Measurements from ENCODE around the gene ALG14.
"Not testable (repeated sequence)": the region's sequence is repeated elsewhere in the genome, so short reads cannot be mapped to it uniquely, and the experiment has no call there.

Gene ALG14

DNA sequence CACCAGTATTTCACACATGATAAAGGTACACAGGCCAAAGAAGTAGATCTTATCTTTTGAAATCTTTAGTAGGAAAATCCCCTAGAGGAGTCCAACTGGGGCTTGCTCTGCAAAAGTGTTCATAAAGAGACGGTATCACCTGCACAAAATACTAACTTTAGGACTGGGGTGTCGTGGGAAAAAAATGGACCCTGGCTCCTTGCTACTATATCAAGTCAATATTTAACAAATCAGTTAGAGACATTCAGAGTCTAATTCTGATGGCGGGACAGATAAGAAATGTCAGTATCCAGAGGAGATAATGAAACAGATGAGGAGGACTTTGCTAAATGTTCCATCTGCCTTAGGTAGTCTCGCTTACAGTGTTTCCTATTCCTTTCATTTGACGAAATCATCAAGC is 120.2 kb downstream of the ALG14 start:
- no peak for DNase-seq

DNA sequence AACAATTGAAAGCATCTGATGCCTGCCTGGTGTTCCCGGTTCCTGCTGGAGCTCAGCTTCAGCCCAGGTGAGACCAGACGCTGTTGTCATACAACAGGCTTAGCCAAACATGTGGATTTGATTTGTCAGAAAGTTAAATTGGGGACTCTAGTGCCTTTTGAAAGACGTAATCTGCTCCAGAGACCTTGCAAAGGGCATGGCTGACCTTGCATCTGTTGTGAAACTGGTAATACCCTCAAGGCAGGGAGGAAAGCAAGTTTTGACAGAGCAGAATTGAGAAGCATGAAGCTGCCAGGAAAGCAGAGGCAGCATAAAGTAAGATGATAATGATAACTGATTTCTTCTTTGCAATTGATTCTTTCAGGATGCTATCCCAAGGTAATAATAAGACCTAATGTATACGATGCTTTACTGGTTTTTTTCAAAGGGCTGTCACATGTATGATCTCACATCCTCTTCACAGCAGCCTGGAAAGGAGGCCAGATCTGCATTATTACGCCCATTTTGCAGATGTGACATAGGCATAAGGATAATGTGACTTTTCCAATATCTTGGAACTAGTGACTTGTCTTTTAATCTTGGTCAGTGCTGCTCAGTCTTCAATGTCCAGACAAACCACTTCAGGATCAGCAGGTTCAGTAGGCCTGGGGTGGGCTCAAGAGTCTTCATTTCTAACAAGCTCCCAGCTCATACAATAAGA is 121.1 kb downstream of the ALG14 start:
- DNase-seq = no peak

DNA sequence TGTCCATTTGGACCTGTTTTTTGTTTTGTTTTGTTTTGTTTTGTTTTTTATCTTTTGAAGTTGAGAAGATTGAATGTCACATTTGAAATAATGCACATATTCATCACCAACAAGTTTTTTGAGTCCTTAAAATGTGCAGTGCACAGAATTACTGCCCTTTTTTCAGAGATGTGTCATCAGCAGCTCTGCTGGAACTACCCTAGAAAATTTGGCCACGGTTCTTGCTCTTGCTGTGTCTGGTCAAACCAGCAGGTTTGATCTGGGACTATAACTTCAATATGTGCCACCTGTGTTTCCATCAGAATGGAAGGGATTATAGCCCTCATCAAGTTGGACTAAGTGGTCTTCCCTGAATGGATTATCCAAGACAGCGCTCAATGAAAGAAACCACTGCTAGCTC is 121.7 kb downstream of the ALG14 start:
- peak in 1 of 14 donors; percentile 26 for DNase-seq

DNA sequence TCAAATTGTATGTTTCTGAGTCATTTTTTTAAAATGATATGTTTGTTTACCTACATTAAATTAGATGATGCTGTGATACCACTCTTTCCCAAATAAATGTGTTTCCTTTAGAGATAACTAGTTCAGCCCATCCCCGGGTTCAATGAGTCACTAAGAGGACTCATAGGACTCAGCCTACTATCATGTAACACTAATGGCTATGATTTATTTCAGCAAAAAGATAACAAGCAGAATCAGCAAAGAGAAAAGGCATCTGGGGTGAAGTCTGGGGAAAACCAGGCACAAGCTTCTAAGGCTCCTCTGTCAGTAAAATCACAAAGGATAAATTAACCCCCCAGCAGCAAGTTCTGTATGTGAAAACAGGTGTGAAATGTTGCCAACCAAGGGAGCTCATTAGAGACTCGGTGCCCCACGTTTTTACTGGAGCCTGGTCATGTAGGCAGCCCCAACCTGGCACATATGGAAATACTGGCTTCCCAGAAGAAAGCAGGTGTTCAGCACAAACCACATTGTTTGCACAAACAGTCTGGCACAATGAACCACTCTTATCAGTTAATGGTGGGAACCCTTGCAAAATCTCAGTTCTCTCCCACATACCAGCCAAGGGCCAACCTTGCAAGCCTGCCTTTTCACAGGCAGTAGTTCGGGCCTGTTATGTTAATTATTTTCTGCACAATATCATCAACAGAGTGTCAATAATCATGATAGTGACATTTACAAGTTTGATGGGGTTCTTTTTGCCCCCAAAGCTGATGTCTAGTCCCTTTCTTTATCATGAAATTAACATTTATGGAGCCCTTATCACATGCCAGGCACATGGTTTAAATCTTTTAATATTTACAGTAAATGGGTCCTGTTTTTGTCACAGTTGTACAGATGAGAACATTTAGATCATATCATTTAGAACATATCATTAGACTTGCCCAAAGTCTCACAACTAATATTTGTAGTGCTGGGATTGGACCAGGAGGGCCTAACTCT is 122.8 kb downstream of the ALG14 start:
- no peak for DNase-seq

- no peak for DNase-seq
Measured at GRCh38 chr1:94947437-94947836, 125.3 kb downstream of the ALG14 start.

GRCh38 chr1:94946886-94947285 is 125.9 kb downstream of the ALG14 start:
- DNase-seq = no peak

DNA sequence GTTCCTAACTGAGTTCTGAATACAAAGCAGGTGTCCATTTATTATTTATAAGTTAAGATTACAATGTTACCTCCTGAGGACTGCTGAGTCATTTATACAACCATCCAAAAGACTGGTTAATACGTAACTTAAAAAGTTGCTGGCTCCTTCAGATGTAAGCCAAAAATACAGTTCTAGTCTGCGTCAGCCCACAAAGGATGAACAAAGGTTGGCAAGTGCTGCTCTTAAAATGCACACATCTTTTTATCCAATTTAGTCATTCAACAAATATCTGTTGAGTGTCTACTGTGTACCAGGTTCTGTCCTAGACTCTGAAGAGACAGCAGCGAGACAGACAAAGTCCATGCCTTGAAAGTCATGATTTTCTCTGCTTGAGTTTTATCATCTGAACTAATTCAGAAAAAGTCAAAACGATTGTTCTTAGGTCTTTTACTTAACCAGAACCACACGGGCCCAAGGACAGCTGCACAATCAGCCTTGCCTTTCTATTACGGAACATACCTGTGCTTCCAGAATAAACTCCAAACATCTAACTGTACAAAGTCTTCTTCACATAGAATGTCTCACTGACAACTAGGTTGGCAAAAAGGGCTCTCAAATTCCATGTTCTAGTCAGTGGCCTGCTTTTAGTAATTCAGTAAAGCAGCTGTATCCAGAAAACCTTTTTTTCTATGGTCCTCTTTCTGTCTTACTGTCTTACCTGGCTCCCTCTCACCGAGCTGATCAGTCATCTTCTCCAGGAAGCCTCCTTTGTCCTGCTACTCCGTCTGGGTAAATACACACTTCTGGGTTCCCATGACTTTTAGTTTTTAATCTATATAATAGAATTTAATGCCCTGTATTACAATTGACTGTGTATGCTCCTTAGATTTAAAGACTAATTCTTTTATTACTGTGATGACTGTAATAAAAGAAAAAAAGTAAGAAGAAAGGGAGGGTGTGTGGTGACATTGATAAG is 130.3 kb downstream of the ALG14 start:
- DNase-seq = no peak

DNA sequence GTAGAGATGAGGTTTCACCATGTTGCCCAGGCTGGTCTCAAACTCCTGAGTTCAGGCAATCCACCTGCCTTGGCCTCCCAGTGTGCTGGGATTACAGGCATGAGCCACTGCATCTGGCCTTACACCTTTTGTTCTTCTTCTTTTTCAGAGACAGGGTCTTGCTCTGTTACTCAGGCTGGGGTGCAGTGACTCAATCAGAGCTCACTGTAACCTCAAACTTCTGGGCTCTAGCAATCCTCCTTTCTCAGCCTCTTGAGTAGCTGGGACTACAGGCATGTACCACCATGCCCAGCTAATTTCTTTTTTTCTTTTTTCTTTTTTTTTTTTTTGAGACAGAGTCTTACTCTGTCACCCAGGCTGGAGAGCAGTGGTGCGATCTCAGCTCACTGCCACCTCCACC is 131.3 kb downstream of the ALG14 start:
- DNase-seq = not testable (repeated sequence)

GRCh38 chr1:94940738-94941137 is 132.0 kb downstream of the ALG14 start:
- no peak for DNase-seq

- DNase-seq = no peak
Measured at GRCh38 chr1:94937820-94938219, 134.9 kb downstream of the ALG14 start.

GRCh38 chr1:94936861-94937620 is 135.7 kb downstream of the ALG14 start:
- DNase-seq = no peak

DNA sequence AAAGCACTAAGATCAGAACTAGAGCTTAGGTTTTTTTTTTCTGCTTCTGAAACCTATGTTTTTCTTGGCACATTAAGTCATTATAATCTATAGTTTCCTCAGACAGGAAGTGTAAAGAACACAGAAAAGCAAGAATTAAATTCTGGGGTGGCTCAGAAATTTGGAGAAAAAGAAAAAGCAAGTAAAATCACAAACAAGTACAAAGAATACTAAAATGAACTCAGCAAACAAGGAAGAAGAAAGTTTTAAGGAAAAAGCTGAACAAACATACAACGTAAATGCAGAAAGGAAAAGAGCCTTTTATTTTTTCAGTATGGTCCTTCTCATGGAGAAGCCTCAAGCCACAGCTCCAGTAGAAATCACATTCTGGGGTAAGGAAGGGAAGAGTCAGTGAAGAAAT is 137.3 kb downstream of the ALG14 start:
- DNase-seq = no peak

- no peak for DNase-seq
Measured at GRCh38 chr1:94935034-94935433, 137.7 kb downstream of the ALG14 start.

DNA sequence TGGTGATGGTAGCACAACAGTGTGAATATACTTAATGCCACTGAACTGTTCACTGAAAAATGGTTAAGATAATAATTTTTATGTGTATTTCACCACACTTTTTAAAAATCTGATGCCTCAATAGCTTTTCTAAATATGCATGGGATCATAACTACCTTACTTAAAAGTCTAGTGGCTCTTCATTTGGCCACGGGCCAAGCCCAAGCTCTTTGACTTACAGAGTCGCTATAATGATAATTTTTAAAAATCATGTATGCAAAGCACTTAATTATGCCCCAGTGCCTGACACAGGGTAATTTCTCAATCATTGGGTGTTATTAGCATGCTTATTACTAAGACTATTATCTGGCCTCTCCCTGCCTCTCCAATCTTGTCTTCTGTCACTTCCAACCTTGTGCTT is 138.2 kb downstream of the ALG14 start:
- no peak for DNase-seq

DNA sequence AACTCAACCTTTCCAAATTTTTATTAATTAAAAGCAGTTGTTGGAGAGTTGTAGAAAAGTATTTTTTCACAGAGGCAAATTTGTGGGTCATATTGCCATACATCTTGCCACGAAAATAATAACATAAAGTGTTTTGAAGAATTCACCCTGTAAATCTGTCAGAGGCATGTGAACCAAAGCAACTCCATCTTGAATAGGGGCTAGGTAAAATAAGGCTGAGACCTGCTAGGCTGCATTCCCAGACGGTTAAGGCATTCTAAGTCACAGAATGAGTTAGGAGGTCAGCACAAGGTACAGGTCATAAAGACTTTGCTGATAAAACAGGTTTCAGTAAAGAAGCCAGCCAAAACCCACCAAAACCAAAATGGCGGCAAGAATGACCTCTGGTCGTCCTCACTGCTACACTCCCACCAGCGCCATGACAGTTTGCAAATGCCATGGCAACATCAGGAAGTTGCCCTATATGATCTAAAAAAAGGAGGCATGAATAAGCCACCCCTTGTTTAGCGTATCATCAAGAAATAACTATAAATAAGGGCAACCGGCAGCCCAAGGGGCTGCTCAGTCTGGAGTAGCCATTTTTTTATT is 141.4 kb downstream of the ALG14 start:
- DNase-seq = no peak

- DNase-seq = no peak
Measured at GRCh38 chr1:94929351-94930217, 143.2 kb downstream of the ALG14 start.

DNA sequence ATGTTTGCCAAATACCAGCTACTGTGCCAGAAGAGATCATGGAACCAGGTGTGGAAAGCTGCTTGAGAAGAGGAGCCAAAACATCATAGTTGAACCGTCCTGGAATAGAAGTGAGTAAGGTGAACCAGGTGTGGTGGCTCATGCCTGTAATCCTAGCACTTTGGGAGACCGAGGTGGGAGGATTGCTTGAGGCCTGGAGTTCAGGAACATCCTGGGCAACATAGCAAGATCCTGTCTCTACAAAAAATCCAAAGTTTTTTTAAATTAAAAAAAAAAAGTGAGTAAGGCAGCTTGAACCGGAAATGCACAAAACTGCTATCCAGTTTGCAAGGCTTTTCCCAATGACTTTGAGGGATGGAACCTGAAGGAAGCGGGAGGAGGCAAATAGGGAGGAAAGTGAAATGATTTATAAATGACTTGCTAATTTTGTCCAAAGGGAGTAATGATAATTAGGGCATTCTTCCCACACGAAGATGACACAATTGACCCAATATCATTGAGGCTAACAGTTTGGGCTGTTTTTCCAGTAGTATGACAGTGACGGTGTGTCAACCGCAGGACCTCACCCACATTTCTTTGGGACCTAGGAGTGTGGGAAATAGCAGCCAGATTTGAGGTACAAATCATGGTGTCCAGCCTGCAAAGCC is 144.3 kb downstream of the ALG14 start:
- DNase-seq = peak in 1 of 14 donors; percentile 38

GRCh38 chr1:94927405-94928175 is 145.2 kb downstream of the ALG14 start:
- peak in 9 of 14 donors; percentile 52 to 85 (median 72) for DNase-seq

DNA sequence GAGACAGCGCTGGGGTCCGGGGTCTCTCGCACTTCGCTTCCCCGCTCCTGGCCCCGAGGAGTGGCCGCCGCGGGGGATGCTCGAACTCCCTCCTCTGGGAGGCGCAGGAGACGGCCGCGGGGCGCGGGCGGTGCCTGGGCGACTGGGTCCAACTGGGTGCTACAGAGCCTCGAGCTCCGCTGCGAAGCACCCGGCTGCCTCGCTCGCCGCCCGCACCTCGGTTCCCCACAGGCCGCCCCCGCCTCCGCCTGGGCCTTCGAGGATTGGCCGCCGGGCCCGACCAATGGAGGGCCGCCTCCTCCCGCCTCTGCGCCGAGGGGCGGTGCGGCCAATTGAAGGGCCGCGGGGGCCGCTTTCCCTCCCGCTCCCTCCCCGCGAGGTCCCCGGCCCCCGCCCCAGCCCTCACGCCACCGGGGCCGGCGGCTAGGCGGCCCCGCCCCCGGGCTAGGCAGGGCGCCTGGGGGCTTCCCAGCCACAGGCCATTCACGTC is 145.8 kb downstream of the ALG14 start, which contains the start of gene CNN3:
CNN3 (minus strand) TSS at position 196 of the 490 bp plus-strand sequence. CDS start 216 bp downstream, outside the sequence.
- peak; percentile 49 to 96 (median 88) for DNase-seq

Measured in C1 segment of cervical spinal cord (tissue), 14 donors.